ENCODE results near the gene CDV3. TPM values are rescaled to one million over a fixed set of nuclear protein-coding genes. Genes with fewer than 3 reads are reported as not detected.
"Not testable (repeated sequence)": the region's sequence is repeated elsewhere in the genome, so short reads cannot be mapped to it uniquely, and the experiment has no call there.

CDV3 gene
- total and polyA plus RNA-seq, 2 donors (not counting 3 experiments of a cell fraction or from before 2014, with no cell fraction given): 46.7 to 229 TPM

DNA sequence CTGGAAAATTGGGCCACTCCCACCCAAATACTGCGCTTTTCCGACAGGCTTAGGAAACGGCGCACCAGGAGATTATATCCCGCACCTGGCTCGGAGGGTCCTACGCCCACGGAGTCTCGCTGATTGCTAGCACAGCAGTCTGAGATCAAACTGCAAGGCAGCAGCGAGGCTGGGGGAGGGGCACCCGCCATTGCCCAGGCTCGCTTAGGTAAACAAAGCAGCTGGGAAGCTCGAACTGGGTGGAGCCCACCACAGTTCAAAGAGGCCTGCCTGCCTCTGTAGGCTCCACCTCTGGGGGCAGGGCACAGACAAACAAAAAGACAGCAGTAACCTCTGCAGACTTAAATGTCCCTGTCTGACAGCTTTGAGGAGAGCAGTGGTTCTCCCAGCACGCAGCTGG is 21.9 kb upstream of the CDV3 start:
- H3K4me1 ChIP-seq (ENCODE audit: control insufficient read depth, extremely low read depth, insufficient read depth, low read length); H3K79me2 ChIP-seq (ENCODE audit: control insufficient read depth, insufficient read depth, low read length); H3K9ac ChIP-seq (replicated peaks; ENCODE audit: extremely low read depth, insufficient read depth, low read length); dilution Hi-C loops (cut with MboI; ENCODE audit: extremely low pct_ligation_motif_present, low sequenced_read_pairs); CTCF ChIA-PET; H3K9me1 ChIP-seq (replicated peaks; ENCODE audit: control insufficient read depth, extremely low read depth, insufficient read depth, low read length); BruUV-seq (replicated peaks); H4K20me1 ChIP-seq (replicated peaks; ENCODE audit: control insufficient read depth, extremely low read depth, insufficient read depth, low read length); H3K4me3 ChIP-seq (replicated peaks in 1 of 3; ENCODE audit: insufficient read depth in 1 of 3, low read depth in 1 of 3, low read length in 3 of 3); intact Hi-C loops (cut with micrococcal nuclease); H3K27me3 ChIP-seq (ENCODE audit: control insufficient read depth in 2 of 2, insufficient read depth in 2 of 2, low read length in 2 of 2); POLR2A ChIA-PET; H3K27ac ChIP-seq (ENCODE audit: insufficient read depth, low read depth, low read length); H3K4me2 ChIP-seq (ENCODE audit: insufficient read depth, low read length); FAIRE-seq; H2AFZ ChIP-seq (ENCODE audit: low read depth, low read length); H3K9me3 ChIP-seq (replicated peaks; ENCODE audit: control insufficient read depth, insufficient read depth, low read length); DNase-seq (ENCODE audit: low read depth, low spot score); H3K36me3 ChIP-seq (ENCODE audit: control insufficient read depth in 2 of 2, extremely low read depth in 1 of 2, insufficient read depth in 2 of 2, low read length in 2 of 2): not testable (repeated sequence)

DNA sequence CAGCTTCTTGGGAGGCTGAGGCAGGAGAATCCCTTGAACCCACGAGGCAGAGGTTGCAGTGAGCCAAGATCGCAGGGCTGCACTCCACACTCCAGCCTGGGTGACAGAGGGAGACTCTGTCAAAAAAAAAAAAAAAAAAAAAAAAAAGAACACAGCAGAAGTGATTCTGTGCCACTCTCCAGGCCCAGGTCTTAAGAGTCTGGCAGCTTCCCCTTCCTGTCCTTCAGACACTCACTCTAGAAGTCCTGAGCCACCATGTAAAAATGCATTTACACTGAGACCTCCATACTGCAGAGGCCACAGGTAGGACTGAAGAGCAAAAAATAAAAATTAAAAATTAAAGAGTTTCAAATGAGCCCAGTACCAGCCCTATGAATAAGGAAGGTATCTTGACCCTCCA is 11.8 kb upstream of the CDV3 start:
- H3K79me2 ChIP-seq (ENCODE audit: control insufficient read depth, insufficient read depth, low read length): no peaks in the 10 kb centered on the region
- no peak overlapping the region for H3K4me2 ChIP-seq (ENCODE audit: insufficient read depth, low read length)
- dilution Hi-C loops (cut with MboI; ENCODE audit: extremely low pct_ligation_motif_present, low sequenced_read_pairs): no loop called here
- H3K9me1 ChIP-seq (replicated peaks; ENCODE audit: control insufficient read depth, extremely low read depth, insufficient read depth, low read length): no peaks in the 10 kb centered on the region
- ChIA-PET POLR2A (interaction anchor here (1.0 kb wide), 1 partner anchor 12 kb away, joined by 3 read pairs; the partner anchor contains the start of gene CDV3), CTCF (interaction anchor here (0.9 to 2.1 kb wide), 3 partner anchors 14 to 20 kb away, joined by 3 to 7 read pairs (median 4); no protein-coding TSS in a partner anchor)
- no TSS peak for BruUV-seq (replicated peaks)
- no peak overlapping the region for H2AFZ ChIP-seq (ENCODE audit: low read depth, low read length)
- no peaks in the 10 kb centered on the region for H3K27me3 ChIP-seq (ENCODE audit: control insufficient read depth in 2 of 2, insufficient read depth in 2 of 2, low read length in 2 of 2)
- H3K4me3 ChIP-seq (replicated peaks in 1 of 3; ENCODE audit: insufficient read depth in 1 of 3, low read depth in 1 of 3, low read length in 3 of 3): no peak overlapping the region
- H3K9me3 ChIP-seq (replicated peaks; ENCODE audit: control insufficient read depth, insufficient read depth, low read length): no peaks in the 10 kb centered on the region
- no peaks in the 10 kb centered on the region for H4K20me1 ChIP-seq (replicated peaks; ENCODE audit: control insufficient read depth, extremely low read depth, insufficient read depth, low read length)
- FAIRE-seq: no peak
- no peak for DNase-seq (ENCODE audit: low read depth, low spot score)
- no peak overlapping the region for H3K27ac ChIP-seq (ENCODE audit: insufficient read depth, low read depth, low read length)
- H3K9ac ChIP-seq (replicated peaks; ENCODE audit: extremely low read depth, insufficient read depth, low read length): no peak overlapping the region
- no peaks in the 10 kb centered on the region for H3K4me1 ChIP-seq (ENCODE audit: control insufficient read depth, extremely low read depth, insufficient read depth, low read length)
- no peaks in the 10 kb centered on the region for H3K36me3 ChIP-seq (ENCODE audit: control insufficient read depth in 2 of 2, extremely low read depth in 1 of 2, insufficient read depth in 2 of 2, low read length in 2 of 2)
- TF ChIP-seq CTCF (IDR thresholded peaks at IDR 0.05; ENCODE audit: extremely low read depth in 1 of 2, insufficient read depth in 1 of 2, low read depth in 1 of 2, low read length in 2 of 2): no peak
- no peak for TF ChIP-seq JUN (IDR thresholded peaks at IDR 0.05; ENCODE audit: borderline replicate concordance, insufficient read depth, insufficient read length, low read depth)
- no peak for TF ChIP-seq EZH2 (IDR thresholded peaks at IDR 0.05; ENCODE audit: borderline replicate concordance, low read depth, low read length, severe bottlenecking)
- TF ChIP-seq, protein P1, sequence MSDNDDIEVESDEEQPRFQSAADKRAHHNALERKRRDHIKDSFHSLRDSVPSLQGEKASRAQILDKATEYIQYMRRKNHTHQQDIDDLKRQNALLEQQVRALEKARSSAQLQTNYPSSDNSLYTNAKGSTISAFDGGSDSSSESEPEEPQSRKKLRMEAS (IDR thresholded peaks at IDR 0.05; ENCODE audit: insufficient read depth, insufficient read length): no peak
- no peak for TF ChIP-seq GATA2 (IDR thresholded peaks at IDR 0.05; ENCODE audit: insufficient read depth, insufficient read length, low read depth, low read length)
- no peak for TF ChIP-seq FOS (IDR thresholded peaks at IDR 0.05; ENCODE audit: borderline replicate concordance, insufficient read depth, low read length)
- intact Hi-C loops (cut with micrococcal nuclease): no loop called here

Data from endothelial cell of umbilical vein (primary cell).